Colonic mucosa (tissue), 4 donors: ENCODE results near the gene TMEM60. TPM values are rescaled to one million over a fixed set of nuclear protein-coding genes. Genes with fewer than 3 reads are reported as not detected.

Source experiments
- DNase-seq: peaks from one replicate; pipeline ENCODE4 v3.0.0-alpha.2; 2020
- H3K27ac ChIP-seq: fragments of 200-600 bp; one replicate; pipeline ENCODE4 v1.8.0; 2021
- H3K27me3 ChIP-seq: fragments of 200-600 bp; one replicate; pipeline ENCODE4 v1.8.0; 2021
- H3K36me3 ChIP-seq: fragments of 200-600 bp; one replicate; pipeline ENCODE4 v1.8.0; 2021
- H3K4me1 ChIP-seq: fragments of 200-600 bp; one replicate; pipeline ENCODE4 v1.8.0; 2021; ENCODE audit warnings: mild to moderate bottlenecking
- H3K4me3 ChIP-seq: fragments of 200-600 bp; one replicate; pipeline ENCODE4 v1.8.0; 2021
- H3K9ac ChIP-seq, 2 donors: one replicate each; pipeline ENCODE4 v1.7.0; 2013; ENCODE audit warnings: control low read depth in 2 of 2, low read depth in 2 of 2, low read length in 2 of 2
- H3K9me3 ChIP-seq: fragments of 200-600 bp; one replicate; pipeline ENCODE4 v1.8.0; 2021
- intact Hi-C: fragments of 100-400 bp; cut with DNase I; formaldehyde crosslinking; loops from one replicate; pipeline ENCODE4 v1.14.1; 2022
- total RNA-seq, 2 donors: library from RNA; stranded (reverse); fragmentation: NEBNext Ultra II Directional in 1 of 2; extraction: Animal tissue kit (Norgen Biotek cat#: 25700) in 1 of 2; gene quantifications; one replicate each; pipeline ENCODE4 v1.2.1, GENCODE V29; 2021
- TF ChIP-seq, protein P1 (sequence below): fragments of 200-600 bp; IDR thresholded peaks from one replicate; pipeline ENCODE4 v1.8.0; 2022; ENCODE audit warnings: antibody characterized with exemption, mild to moderate bottlenecking
- donor health status: healthy.
- donor health status: DM: no; HTN: no; CAD: no.
- donor health status: DM: no; HTN: no; CAD: no.

The TMEM60 gene
- total RNA-seq, 2 donors from 2014 or later, result 12.6 to 19.8 TPM

DNA sequence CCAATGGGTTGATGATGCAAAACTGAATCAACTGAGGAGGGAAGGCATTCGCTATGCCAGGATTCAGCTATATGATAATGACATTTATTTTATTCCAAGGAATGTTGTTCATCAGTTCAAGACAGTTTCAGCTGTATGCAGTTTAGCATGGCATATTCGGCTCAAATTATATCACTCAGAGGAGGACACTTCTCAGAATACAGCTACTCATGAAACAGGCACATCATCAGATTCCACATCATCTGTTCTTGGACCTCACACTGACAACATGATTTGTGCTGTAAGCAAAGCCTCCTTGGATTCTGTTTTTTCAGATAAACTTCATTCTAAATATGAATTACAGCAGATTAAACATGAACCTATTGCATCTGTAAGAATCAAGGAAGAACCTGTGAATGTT is 19.7 kb downstream of the TMEM60 start:
- peaks cover 3% of the 10 kb centered on the region for H3K4me1 ChIP-seq
- intact Hi-C loops, result no loop called here
- H3K36me3 ChIP-seq, result no peaks in the 10 kb centered on the region
- H3K27me3 ChIP-seq, result no peaks in the 10 kb centered on the region
- H3K9ac ChIP-seq, result no peak overlapping the region
- TF ChIP-seq, protein P1, sequence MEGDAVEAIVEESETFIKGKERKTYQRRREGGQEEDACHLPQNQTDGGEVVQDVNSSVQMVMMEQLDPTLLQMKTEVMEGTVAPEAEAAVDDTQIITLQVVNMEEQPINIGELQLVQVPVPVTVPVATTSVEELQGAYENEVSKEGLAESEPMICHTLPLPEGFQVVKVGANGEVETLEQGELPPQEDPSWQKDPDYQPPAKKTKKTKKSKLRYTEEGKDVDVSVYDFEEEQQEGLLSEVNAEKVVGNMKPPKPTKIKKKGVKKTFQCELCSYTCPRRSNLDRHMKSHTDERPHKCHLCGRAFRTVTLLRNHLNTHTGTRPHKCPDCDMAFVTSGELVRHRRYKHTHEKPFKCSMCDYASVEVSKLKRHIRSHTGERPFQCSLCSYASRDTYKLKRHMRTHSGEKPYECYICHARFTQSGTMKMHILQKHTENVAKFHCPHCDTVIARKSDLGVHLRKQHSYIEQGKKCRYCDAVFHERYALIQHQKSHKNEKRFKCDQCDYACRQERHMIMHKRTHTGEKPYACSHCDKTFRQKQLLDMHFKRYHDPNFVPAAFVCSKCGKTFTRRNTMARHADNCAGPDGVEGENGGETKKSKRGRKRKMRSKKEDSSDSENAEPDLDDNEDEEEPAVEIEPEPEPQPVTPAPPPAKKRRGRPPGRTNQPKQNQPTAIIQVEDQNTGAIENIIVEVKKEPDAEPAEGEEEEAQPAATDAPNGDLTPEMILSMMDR, result no peak
- H3K4me3 ChIP-seq, result no peak overlapping the region
- H3K27ac ChIP-seq, result no peak overlapping the region
- DNase-seq, result no peak
- H3K9me3 ChIP-seq, result no peaks in the 10 kb centered on the region

DNA sequence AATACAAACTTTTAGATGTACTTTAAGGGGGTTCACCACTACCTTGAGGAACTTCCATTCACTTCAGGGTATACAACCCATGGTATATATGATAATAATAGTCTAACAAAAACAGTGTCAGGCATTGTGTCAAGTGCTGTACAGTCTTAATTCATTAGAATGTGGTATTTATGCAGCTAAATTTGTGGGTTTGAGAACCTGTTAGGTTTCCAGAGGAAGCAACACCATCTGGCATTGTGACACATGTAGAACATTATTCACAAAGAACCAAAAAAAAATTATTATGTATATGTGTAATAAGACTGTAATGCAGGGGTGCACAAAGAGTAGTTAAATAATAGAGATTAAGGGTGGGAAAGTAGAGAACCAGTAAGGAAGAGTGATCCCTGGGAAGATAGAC is 26.3 kb downstream of the TMEM60 start:
- no peaks in the 10 kb centered on the region for H3K9me3 ChIP-seq
- H3K27ac ChIP-seq, result no peak overlapping the region
- H3K4me1 ChIP-seq, result no peaks in the 10 kb centered on the region
- H3K27me3 ChIP-seq, result no peaks in the 10 kb centered on the region
- no peak overlapping the region for H3K4me3 ChIP-seq
- TF ChIP-seq, protein P1, result no peak
- peaks cover 4% of the 10 kb centered on the region for H3K36me3 ChIP-seq
- no peak for DNase-seq
- no peak overlapping the region for H3K9ac ChIP-seq
- intact Hi-C loops, result no loop called here

DNA sequence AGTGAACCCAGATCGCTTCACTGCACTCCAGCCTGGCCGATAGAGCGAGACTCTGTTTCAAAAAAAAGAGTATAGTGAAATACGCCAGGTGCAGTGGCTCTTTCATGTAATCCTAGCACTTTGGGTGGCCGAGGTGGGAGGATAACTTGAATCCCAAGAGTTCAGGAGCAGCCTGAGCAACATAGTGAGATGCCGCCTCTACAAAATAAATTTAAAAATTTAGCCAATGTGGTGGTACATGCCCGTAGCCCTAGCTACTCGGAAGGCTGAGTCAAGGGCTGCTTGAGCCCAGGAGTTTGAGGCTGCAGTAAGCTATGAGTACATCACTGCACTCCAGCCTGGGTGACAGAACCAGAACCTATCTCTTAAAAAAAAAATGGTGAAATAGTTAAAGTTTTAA is 27.9 kb downstream of the TMEM60 start:
- Histone ChIP-seq H3K4me1 (no peaks in the 10 kb centered on the region), H3K9me3 (no peaks in the 10 kb centered on the region), H3K27me3 (no peaks in the 10 kb centered on the region), H3K36me3 (peaks cover 4% of the 10 kb centered on the region), H3K27ac (no peak overlapping the region), H3K9ac (no peak overlapping the region), H3K4me3 (no peak overlapping the region)
- DNase-seq, result no peak
- intact Hi-C loops, result no loop called here
- TF ChIP-seq, protein P1, result no peak

DNA sequence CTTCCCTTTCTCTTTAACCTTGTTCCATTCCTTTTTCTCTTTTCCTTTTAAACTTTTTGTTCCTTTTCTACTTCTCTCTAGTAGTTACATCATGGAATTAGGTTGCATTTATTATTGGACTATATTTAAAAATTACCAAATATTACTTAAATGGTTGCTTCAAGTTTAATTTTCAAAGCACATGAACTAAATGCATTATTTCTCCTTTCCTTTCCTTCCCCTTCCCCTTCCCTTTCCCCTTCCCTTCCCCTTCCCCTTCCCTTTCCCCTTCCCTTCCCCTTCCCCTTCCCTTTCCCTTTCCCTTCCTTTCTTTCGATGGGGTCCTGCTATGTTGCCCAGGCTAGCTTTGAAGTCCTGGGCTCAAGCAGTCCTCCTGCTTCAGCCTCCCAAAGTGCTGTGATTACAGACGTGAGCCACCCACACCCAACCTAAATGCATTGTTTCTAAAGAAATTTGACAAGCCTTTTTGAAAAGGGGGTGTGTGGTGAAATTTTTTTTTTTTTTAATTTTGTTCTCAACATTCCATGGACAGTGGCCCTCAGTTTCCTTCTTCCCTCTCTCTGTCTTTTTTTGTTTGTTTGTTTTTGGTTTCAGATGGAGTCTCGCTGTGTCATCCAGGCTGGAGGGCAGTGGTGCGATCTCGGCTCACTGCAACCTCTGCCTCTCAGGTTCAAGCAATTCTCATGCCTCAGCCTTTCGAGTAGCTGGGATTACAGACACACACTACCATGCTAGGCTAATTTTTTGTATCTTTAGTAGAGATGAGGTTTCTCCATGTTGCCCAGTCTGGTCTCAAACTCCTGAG is 31.2 kb downstream of the TMEM60 start:
- TF ChIP-seq, protein P1, result no peak
- DNase-seq, result no peak
- no peaks in the 10 kb centered on the region for H3K4me1 ChIP-seq
- intact Hi-C loops, result no loop called here
- no peaks in the 10 kb centered on the region for H3K27me3 ChIP-seq
- H3K4me3 ChIP-seq, result no peak overlapping the region
- no peak overlapping the region for H3K27ac ChIP-seq
- no peaks in the 10 kb centered on the region for H3K9me3 ChIP-seq
- H3K36me3 ChIP-seq, result peaks cover 4% of the 10 kb centered on the region
- no peak overlapping the region for H3K9ac ChIP-seq

DNA sequence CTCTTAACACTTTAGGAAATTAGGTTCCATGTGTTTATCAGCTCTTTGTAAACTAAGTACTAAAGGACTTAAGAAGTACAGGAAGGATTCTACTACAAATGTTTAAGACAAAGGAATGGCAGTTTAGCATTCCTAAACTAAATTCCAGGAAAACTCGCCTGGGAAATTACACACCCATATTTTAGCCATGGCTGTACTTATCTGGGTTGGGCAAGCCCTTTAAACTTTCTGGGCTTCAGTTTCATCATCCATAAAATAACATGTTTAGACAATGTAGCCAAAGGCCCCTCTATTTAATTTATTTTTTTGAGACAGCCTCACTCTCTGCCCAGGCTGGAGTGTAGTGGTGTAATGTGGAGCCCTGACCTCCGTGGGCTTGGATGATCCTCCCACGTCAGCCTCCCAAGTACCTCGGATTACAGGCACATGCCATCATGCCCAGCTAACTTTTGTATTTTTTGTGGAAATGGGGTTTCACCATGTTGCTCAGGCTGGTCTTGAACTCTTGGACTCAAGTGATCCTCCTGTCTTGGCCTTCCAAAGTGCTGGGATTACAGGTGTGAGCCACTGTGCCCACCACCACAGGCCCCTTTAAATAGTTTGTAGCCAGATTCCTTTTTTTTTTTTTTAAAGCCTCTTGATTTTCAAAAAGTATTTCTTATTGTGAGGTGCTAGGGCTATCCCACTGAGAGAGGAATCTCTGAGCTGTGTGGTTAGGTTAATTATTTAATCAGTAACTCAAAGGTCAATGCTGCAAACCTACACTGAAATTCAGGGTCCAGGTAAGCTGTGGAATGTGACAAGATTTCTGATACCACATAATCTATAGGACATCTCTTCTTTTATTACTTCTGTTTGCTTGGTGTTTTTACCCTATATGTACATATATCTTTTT is 32.1 kb downstream of the TMEM60 start:
- no peaks in the 10 kb centered on the region for H3K27me3 ChIP-seq
- H3K9me3 ChIP-seq, result no peaks in the 10 kb centered on the region
- DNase-seq, result no peak
- intact Hi-C loops, result no loop called here
- TF ChIP-seq, protein P1, result no peak
- peak overlapping the region; percentile 31 for H3K27ac ChIP-seq
- no peak overlapping the region for H3K9ac ChIP-seq
- no peak overlapping the region for H3K4me3 ChIP-seq
- peaks cover 4% of the 10 kb centered on the region for H3K36me3 ChIP-seq
- H3K4me1 ChIP-seq, result no peaks in the 10 kb centered on the region
